Measurements from ENCODE around the gene OR2T3.
"Not testable (repeated sequence)": the region's sequence is repeated elsewhere in the genome, so short reads cannot be mapped to it uniquely, and the experiment has no call there.

Gene OR2T3, protein sequence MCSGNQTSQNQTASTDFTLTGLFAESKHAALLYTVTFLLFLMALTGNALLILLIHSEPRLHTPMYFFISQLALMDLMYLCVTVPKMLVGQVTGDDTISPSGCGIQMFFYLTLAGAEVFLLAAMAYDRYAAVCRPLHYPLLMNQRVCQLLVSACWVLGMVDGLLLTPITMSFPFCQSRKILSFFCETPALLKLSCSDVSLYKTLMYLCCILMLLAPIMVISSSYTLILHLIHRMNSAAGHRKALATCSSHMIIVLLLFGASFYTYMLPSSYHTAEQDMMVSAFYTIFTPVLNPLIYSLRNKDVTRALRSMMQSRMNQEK

GRCh38 chr1:248473051-248473450 is at the start of gene OR2T3:
TSS of gene OR2T3 (plus strand) at chr1:248473351. CDS start at chr1:248473351, 0 bp downstream.
- not testable (repeated sequence) for DNase-seq

GRCh38 chr1:248427526-248428191 is 45.5 kb upstream of the OR2T3 start:
- not testable (repeated sequence) for DNase-seq

DNA sequence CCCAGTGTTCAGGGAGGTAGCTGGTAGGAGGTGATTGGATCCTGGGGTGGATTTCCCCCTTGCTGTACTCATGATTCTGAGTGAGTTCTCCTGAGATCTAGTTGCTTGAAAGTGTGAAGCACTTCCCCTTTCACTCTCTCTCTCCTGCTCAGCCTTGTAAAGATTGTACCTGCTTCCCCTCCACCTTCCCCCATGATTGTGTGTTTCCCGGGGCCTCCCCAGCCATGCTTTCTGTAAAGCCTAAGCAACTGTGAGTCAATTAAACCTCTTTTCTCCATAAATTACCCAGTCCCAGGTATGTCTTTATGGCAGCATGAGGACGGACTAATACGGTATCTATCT is 45.0 kb upstream of the OR2T3 start:
- not testable (repeated sequence) for DNase-seq

DNA sequence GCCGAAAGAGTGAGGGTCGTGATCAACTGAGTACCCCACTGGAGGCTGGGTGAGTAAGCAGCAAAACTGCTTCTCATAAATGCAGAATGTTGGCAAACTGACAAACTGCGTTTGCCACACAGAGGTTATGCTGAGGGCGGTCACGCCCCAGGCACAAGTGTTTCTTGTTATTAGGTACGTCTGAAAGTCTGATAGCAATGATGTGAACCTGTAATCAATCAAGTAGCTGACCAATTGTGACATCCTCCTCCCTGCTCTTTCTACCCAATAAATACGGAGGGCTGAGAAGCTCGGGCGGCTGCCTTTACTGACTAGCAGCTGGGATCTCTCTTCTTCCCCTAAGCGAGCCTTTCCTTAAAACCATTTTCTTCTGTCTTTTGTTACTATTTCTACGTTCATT is 41.5 kb upstream of the OR2T3 start:
- DNase-seq, result not testable (repeated sequence)

DNA sequence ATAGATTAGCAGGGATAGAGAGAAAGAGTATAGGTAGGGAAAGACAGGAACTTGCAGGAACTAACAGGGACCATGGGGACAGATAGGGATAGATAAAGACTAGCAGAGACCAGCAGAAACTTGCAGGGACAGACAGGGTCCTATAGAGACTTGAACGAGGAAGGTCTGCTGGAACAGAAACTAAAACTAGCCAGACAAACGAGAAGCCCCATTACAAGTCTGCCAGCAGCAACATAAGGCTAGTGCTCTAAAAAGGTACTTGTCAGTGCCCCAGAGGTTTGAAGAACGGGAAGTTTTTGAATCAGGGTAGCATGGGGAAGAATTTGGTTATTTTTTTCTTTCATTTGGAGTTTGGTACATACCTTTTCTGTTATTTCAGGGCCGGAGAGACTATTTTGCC is 41.0 kb upstream of the OR2T3 start:
- DNase-seq, result not testable (repeated sequence)

- DNase-seq, result not testable (repeated sequence)
These were observed 39.2 kb upstream of the OR2T3 start for GRCh38 chr1:248433811-248434415.

- not testable (repeated sequence) for DNase-seq
These were observed 38.2 kb upstream of the OR2T3 start for GRCh38 chr1:248434913-248435312.

DNA sequence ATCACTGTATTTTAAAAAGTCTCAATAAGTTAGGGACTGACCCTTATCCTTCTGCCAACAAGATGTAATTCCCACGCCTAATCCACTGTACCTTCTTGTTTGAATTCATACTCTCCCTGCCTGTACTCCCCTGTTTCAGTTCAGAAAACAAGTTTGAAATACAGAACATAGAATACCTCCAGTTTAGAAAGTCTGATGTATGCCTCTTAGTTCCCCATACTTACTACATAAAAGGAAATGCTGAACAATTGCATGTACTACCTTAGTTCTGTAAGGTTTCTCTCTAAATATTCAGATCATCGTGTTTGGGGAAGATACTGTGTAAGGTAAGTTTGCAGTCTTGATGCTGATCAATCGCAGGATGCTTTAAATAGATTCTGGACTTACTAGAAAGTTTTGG is 36.8 kb upstream of the OR2T3 start:
- DNase-seq, result not testable (repeated sequence)

- not testable (repeated sequence) for DNase-seq
These were observed 34.5 kb upstream of the OR2T3 start for GRCh38 chr1:248438668-248439067.

DNA sequence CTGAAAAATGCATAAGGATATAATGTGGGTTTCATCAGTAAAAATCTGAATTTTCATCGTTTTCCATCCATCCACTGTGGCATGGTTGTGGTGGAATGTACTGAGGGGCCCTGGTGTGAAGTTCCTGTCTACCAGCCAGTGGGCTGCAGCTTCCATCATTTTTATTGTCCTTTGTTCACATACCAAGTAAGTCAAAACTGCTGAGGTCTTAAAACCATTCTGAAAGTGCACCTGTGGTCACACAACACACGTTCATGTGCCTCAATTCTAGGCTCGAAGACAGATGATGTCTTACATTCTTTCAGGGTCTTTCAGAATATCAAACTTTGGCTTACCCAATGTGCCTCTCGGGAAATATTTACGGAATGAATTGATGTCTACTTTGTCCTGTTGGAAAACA is 33.9 kb upstream of the OR2T3 start:
- DNase-seq, result not testable (repeated sequence)

DNA sequence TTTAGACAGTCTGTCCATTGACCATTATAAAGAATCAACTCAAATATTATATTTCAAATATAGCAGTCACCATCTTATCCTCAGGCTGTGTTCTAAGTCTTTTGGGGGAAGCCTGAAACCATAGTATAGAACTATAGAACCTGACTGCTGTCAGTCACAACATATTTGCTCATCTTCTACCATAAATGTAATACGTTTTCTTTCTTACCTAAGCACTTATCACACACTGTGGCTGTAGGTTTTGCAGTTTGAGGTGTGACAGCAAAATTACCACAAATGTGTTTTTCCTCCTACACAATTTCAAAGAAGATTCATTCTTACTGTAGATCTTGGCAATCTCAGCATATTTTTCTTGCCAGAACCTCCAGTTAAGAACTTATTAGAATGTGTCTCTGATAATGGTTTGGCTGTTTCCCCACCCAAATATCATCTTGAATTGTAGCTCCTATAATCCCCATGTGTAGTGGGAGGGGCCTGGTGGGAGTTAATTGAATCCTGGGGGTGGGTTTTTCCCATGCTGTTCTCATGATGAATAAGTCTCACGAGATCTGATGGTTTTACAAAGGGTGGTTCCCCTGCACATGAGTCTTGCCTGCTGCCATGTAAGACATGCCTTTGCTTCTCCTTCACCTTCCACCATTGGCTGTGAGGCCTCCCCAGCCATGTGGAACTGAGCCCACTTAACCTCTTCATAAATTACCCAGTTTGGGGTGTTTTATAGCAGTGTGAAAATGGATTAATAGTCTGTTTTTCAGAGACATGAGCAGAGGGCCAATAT is 30.5 kb upstream of the OR2T3 start:
- DNase-seq, result not testable (repeated sequence)

DNA sequence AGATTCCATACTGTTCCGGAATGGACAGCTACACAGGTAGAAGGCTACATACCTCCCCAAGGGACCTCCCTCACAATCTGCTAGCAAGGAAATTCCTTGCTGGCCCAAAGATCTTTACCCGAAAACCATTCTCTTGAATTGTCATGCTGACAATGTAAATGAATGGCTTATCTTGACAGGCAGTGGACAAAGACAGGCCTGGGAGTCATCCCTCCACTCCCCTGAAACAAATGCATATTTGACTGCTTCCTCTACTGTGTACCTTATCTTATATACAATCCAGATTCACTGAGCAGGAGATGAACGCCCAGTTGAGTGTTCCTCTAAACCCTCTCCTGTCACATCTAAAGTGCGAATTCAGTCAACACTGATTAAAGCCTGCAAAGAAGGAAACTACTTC is 28.5 kb upstream of the OR2T3 start:
- DNase-seq, result not testable (repeated sequence)

DNA sequence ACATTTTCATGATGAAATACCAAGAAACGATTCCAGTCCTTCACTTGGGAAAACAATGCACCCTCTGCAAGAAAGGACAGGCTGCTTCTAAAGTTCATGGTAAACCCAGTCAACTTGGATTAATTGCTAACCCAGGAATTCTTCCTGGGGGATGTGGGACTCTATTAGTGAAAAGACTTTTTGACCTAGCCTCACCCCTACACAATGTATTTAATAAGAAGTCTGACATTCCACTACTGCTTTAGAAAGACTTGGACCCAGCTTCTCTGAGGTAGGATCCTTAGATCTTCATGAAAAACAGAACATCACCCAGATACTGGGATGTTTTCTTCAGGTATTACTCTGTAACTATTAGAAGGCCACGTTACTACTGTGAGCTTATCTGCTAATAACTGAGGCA is 27.8 kb upstream of the OR2T3 start, which contains the start of gene OR2T2:
TSS of gene OR2T2 (plus strand) at position 239 of the 400 bp plus-strand sequence. CDS start 7,161 bp downstream, outside the sequence.
- DNase-seq, result not testable (repeated sequence)

- DNase-seq, result not testable (repeated sequence)
These were observed 24.6 kb upstream of the OR2T3 start for GRCh38 chr1:248448409-248449074.

DNA sequence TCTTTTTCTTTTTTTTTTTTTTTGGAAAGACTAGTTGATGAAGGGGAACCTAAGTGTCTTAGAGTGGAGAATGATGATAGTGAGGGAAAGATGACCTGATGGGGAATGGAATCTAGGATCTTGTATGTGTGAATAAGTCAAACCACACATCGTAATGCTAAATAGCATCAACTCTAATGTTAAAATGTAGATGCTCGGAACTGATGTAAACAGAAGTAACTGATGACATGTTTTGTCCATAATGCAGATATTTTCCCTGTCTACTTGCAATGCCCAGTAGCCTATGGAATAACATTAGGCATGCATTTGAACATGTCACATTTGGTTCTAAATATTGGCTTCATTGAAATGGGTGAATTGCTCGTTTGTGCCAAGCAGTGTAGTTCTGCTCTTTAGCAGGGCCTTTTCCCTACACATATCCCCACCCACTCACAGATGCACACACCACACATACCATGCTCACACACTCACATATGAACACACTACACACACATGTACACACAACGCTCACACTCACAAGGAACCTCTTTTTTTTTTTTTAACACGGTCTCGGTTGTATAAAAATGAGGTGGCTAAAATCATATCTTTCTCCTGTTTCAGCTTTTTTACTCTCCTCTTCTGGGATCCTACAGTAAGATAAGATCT is 23.2 kb upstream of the OR2T3 start:
- DNase-seq, result not testable (repeated sequence)

DNA sequence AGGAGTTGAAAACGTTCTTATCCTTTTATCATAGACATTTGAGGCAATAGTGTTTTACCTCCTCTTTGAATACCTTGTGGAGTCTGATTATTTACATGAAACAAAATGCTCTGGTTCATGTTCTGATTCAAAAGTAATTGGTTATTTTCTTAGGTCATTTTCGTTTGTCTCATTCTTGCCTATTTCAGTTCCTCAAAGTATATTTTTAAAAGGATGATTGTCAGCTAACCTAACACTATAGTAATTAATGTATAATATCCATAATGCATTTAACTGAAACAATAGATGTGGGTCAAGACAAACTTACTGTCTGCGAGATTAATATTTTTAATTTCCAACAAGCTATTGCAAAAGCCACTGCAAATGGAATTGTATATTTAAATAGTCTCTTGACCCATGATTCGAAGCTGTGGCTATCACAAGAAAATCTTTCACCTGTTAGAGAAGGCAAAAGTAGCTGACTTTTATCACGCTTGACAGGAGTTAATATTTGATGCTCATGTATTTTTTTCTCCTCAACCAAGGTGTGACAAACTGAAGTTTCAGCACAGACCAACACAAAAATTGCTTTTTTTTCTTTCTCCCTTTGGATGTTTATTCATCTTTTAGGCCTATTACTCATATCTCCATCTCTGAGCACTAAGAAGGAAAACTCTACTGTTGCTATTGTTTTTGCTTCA is 22.5 kb upstream of the OR2T3 start:
- not testable (repeated sequence) for DNase-seq

DNA sequence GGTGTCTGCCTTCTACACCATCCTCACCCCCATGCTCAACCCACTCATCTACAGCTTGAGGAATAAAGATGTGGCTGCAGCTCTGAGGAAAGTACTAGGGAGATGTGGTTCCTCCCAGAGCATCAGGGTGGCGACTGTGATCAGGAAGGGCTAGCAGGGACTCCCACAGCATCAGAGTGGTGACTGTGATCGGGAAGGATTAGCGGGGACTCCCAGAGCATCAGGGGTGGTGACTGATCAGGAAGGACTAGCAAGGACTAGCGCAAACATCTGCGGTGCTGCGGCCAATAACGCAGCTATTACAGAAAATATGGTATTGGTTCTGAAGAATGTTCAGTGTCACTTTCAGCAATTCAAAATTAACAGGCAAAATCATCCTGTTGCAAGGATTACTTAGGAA is 19.5 kb upstream of the OR2T3 start:
- DNase-seq, result not testable (repeated sequence)

DNA sequence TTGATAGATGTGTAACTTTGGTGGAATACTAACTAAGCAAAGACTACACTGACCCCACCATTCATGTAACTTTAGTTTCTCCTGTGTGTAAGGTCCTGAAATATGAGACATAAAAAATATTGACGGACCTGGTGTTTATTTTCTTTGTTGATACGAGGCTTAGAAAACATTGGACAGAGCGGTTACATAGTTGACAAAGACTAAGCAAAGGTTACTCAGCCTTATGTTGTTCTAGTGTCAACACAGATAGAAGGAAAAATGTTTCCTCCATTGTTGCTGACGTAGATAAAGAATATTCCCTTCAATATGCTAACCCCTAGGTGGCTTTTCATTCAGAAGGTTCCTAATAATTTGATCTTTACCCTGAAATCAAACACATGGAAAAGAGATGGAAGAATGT is 18.1 kb upstream of the OR2T3 start:
- not testable (repeated sequence) for DNase-seq

DNA sequence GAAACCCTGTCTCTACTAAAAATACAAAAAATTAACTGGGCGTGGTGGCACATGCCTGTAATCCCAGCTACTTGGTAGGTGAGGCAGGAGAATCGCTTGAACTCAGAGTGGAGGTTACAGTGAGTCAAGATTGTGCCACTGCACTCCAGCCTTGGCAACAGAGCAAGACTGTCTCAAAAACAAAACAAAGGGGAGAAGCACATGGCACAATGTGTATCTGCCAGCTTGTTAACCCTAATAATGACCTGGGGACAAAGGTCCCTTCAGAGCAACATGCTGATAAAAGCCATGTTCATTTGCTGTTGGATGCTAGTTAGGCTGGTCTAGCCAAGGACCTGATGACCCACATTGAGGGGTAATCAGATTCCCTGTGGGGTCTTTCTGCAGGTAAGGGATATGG is 16.5 kb upstream of the OR2T3 start:
- not testable (repeated sequence) for DNase-seq

DNA sequence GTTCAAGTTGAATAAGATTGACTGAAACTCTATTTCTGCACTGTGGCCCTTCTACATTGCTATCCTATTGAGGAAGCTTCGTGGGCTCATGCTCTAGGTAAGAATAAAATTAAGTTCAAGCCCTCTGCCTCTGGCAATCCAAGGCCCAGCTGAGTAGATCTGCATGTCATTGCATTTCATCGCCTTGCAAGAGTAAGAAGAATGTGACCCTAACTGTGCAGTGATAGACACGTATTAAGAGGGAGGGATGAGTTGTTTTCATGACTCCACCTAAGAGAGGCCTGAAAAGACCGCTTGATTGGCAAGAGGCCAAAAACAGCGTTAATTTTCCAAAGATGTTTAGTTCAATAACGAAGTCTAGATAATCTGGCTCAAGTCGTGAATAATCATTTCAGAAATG is 14.0 kb upstream of the OR2T3 start:
- DNase-seq, result not testable (repeated sequence)

DNA sequence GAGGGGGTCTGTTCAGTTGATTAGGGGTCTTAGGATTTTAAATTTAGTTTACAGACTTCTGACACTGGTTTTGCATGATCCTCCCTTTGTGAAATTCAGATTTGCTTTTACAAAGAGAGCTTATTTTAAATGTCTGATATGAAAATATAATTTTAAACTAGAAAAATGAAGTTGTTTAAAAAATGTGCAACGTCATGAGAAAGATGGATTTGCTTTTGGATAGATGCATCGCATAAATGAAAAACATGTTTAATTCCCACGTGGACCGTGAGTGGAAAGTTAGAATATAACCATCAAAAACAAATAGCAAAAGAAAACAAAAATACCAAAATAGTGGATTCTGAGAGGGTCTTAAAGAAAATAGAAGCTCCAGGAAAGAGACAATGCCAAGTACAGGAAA is 2.0 kb upstream of the OR2T3 start:
- no peak for DNase-seq

Data from CD4-positive, alpha-beta T cell treated with Interferon gamma for 1 hour (primary cell).